ENCODE data around the gene PPP6R3. TPM values are rescaled to one million over a fixed set of nuclear protein-coding genes. Genes with fewer than 3 reads are reported as not detected.

Gene PPP6R3
- total and polyA plus RNA-seq, 2 of the 13 experiments (the other 11 are each of a cell fraction or from before 2014, with no cell fraction given) = 41.2 to 83.4 TPM

GRCh38 chr11:68660066-68660810, 199.7 kb downstream of the PPP6R3 start:
- ChIA-PET POLR2A (no interaction called here), CTCF (ENCODE audit: low intra/inter-chr PET ratio, low total read pairs) (no interaction called here)
- H3K4me2 ChIP-seq (ENCODE audit: low read depth, low read length) = no peak overlapping the region
- BruUV-seq (replicated peaks) = no TSS peak
- DNase-seq (ENCODE audit: low spot score) (no peak), ATAC-seq (no peak), FAIRE-seq (no peak)
- peaks cover 5% of the 10 kb centered on the region for H3K4me1 ChIP-seq (ENCODE audit: insufficient read depth, low read length)
- H3K27me3 ChIP-seq (ENCODE audit: control insufficient read depth in 1 of 2, insufficient read depth in 2 of 2, low read length in 2 of 2) = peaks cover 14 to 79% of the 10 kb centered on the region in 2 experiments
- no peak overlapping the region for H3K9ac ChIP-seq (ENCODE audit: insufficient read depth, low read depth, low read length)
- no peaks in the 10 kb centered on the region for H4K20me1 ChIP-seq (ENCODE audit: insufficient read depth, low read length)
- no peak overlapping the region for H3K4me3 ChIP-seq (replicated peaks in 1 of 3; ENCODE audit: insufficient read depth in 1 of 3, low read depth in 2 of 3, low read length in 3 of 3)
- WGBS (ENCODE audit: low lambda C conversion rate) = 57% methylated on average over 13 of the region's 18 CpGs
- H3K27ac ChIP-seq (ENCODE audit: extremely low read length, insufficient read depth, low read length) = no peak overlapping the region
- no peaks in the 10 kb centered on the region for H3K9me3 ChIP-seq (ENCODE audit: low read length)
- no peaks in the 10 kb centered on the region for H3K36me3 ChIP-seq (replicated peaks in 1 of 2; ENCODE audit: control insufficient read depth in 1 of 2, insufficient read depth in 2 of 2, low read length in 2 of 2)
- TF ChIP-seq CEBPG (CRISPR knock-in tag; IDR thresholded peaks at IDR 0.05) = no peak
- TF ChIP-seq ZNF124 (CRISPR knock-in tag; IDR thresholded peaks at IDR 0.05) = no peak
- TF ChIP-seq NPAS2 (CRISPR knock-in tag; IDR thresholded peaks at IDR 0.05; ENCODE audit: borderline replicate concordance) = no peak
- no peak for TF ChIP-seq ZNF562 (CRISPR knock-in tag; IDR thresholded peaks at IDR 0.05; ENCODE audit: borderline replicate concordance)
- no peak for TF ChIP-seq CHCHD3 (CRISPR knock-in tag; IDR thresholded peaks at IDR 0.05)
- TF ChIP-seq RFX3 (CRISPR knock-in tag; IDR thresholded peaks at IDR 0.05) = no peak
- TF ChIP-seq ZNF629 (CRISPR knock-in tag; conservative IDR thresholded peaks at IDR 0.05) = no peak
- no peak for TF ChIP-seq ZMAT3 (CRISPR knock-in tag; conservative IDR thresholded peaks at IDR 0.05)
- TF ChIP-seq MAFG (CRISPR knock-in tag; IDR thresholded peaks at IDR 0.05) = no peak
- no peak for TF ChIP-seq ZNF841 (CRISPR knock-in tag; IDR thresholded peaks at IDR 0.05; ENCODE audit: borderline replicate concordance)
- TF ChIP-seq SNAPC2 (CRISPR knock-in tag; IDR thresholded peaks at IDR 0.05) = no peak
- no peak for TF ChIP-seq ZNF275 (CRISPR knock-in tag; IDR thresholded peaks at IDR 0.05; ENCODE audit: borderline replicate concordance)
- TF ChIP-seq ZNF547 (CRISPR knock-in tag; IDR thresholded peaks at IDR 0.05) = no peak
- TF ChIP-seq REL (CRISPR knock-in tag; conservative IDR thresholded peaks at IDR 0.05) = no peak
- TF ChIP-seq NCOA5 (CRISPR knock-in tag; IDR thresholded peaks at IDR 0.05) = no peak
- TF ChIP-seq PRPF4 (IDR thresholded peaks at IDR 0.05; ENCODE audit: low read depth, low read length, poor library complexity, severe bottlenecking) = no peak
- TF ChIP-seq LCORL (IDR thresholded peaks at IDR 0.05) = no peak
- TF ChIP-seq LCORL (CRISPR knock-in tag; IDR thresholded peaks at IDR 0.05) = no peak
- no peak for TF ChIP-seq TRIM24 (CRISPR knock-in tag; IDR thresholded peaks at IDR 0.05)
- TF ChIP-seq ZNF883 (CRISPR knock-in tag; IDR thresholded peaks at IDR 0.05; ENCODE audit: not compliant biosample characterization) = no peak
- TF ChIP-seq MYNN (CRISPR knock-in tag; IDR thresholded peaks at IDR 0.05; ENCODE audit: low read depth) = no peak
- H2AFZ ChIP-seq (ENCODE audit: low read length) = no peak overlapping the region
- intact Hi-C loops (cut with micrococcal nuclease; ENCODE audit: unreplicated experiment) = no loop called here
- in situ Hi-C loops (cut with HindIII; ENCODE audit: extremely low pct_ligation_motif_present, low pct_unique_long_range_greater_than_20kb) = no loop called here
- H3K79me2 ChIP-seq (ENCODE audit: insufficient read depth, low read length) = no peaks in the 10 kb centered on the region
